ENCODE measurements around the gene BICDL2.
"Not testable (repeated sequence)": the region's sequence is repeated elsewhere in the genome, so short reads cannot be mapped to it uniquely, and the experiment has no call there.

Gene BICDL2, protein sequence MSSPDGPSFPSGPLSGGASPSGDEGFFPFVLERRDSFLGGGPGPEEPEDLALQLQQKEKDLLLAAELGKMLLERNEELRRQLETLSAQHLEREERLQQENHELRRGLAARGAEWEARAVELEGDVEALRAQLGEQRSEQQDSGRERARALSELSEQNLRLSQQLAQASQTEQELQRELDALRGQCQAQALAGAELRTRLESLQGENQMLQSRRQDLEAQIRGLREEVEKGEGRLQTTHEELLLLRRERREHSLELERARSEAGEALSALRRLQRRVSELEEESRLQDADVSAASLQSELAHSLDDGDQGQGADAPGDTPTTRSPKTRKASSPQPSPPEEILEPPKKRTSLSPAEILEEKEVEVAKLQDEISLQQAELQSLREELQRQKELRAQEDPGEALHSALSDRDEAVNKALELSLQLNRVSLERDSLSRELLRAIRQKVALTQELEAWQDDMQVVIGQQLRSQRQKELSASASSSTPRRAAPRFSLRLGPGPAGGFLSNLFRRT

DNA sequence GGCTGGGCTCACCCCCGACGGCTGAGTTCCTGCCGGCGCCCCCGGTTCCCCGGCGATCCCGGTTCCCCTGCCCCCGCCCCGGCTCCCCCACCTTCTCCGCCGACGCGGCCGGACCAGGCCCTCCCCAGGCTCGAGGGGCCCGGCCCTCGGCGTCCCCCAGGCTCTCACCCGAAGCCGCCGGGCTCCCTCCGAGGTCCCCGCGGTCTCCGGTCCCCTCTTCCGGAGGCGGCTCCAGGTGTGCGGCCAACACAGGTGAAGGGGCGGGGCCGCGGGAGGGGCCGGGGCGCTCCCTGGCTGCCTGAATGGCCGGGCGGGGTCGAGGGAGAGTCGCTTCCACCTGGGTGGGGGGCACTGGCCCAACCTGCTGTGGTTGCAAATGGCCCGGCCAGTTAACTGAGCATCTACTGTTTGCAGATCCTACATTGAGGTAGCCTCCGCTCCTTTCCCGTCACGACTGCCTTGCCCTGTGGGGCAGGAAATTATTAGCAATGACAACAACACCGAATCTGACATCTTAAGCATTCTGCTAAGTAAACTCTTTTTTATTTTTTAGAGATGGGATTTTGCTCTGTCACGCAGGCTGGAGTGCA lies at the start of gene BICDL2:
Gene BICDL2, minus strand, starts transcription at position 219 of the 590 bp plus-strand sequence. CDS start 1,448 bp downstream, outside the sequence.
- no peak for DNase-seq (ENCODE audit: low read depth)

DNA sequence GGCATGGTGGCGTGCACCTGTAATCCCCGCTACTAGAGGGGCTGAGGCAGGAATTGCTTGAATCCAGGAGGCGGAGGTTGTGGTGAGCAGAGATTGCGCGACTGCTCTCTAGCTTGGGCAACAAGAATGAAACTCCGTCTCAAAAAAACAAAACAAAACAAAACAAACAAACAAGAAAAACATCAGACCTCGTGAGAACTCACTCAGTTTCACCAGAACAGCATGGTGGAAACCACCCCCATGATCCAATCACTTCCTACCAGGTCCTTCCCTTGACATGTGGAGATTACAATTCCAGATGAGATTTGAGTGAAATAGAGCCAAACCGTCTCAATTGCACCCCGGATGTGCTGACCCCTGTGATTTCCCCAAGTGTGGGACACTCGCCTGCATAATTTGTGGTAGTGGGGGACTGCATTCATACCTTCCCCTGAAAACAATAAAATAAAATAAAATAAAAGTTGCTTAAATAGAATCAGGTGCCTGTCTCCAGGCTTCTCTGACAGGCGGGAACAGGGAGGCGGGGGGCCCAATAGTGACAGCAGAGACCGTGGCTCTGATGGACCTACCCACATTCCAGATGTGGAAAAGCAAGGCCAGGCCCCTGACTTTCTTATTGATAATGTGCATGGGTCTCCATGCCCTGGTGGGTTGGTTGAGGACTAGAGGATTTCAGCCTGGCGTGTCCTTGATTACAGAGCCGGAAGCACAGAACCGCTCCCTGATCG lies 49.3 kb upstream of the BICDL2 start:
- DNase-seq (ENCODE audit: low read depth): no peak

DNA sequence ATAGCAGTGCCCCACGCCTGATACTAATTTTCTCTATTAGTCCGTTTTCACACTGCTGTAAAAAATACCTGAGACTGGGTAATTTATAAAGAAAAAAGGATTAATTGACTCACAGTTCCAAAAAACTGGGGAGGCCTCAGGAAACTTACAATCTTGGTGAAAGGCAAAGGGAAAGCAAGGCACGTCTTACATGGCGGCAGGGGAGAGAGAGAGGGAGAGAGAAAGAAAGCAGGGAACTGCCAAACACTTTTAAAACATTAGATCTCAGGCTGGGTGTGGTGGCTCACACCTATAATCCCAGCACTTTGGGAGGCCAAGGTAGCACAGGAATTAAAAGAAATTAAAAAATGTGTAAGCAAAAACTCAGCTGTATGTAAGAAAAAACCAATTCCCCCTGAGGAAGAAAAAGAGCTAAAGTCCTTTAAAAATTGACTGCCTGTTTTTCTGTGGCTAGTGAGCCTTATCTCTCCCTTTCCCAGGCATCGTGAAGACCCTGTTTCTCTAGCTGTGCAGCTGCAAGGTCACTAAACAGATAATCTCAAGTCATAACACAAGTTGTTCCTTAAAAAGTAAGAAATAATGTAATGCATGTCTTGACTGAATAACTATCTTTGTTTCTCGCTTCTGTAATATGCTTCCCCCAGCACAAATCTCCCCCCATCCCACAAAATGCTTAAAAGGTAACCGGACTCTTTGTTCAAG lies 48.4 kb upstream of the BICDL2 start:
- DNase-seq (ENCODE audit: low read depth): no peak

DNA sequence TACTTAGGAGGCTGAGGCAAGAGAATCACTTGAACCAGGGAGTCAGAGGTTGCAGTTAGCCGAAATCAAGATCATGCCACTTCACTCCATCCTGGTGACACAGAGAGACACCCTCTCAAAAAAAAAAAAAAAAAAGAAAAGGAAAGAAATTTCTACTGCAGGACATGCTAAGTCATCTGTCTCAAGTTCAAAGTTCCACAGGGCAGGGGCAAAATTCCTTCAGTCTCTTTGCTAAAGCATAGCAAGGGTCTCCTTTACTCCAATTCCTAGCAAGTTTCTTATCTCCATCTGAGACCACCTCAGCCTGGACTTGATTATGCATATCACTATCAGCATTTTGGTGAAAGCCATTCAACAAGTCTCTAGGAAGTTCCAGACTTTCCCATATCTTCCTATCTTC lies 47.7 kb upstream of the BICDL2 start:
- DNase-seq (ENCODE audit: low read depth): no peak

DNA sequence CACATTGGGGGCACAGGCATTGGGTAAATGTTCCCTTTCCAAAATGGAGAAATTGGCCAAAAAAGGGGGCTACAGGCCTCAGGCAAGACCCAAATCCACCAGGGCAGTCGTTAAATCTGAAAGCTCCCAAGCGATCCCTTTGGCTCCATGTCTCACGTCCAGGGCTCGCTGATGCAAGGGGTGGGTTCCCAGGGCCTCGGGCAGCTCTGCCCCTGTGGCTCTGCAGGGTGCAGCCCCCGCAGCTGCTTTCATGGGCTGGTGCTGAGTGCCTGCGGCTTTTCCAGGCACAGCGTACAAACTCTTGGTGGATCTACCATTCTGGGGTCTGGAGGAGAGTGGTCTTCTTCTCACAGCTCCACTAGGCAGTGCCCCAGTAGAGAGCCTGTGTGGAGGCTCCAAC lies 46.7 kb upstream of the BICDL2 start:
- not testable (repeated sequence) for DNase-seq (ENCODE audit: low read depth)

DNA sequence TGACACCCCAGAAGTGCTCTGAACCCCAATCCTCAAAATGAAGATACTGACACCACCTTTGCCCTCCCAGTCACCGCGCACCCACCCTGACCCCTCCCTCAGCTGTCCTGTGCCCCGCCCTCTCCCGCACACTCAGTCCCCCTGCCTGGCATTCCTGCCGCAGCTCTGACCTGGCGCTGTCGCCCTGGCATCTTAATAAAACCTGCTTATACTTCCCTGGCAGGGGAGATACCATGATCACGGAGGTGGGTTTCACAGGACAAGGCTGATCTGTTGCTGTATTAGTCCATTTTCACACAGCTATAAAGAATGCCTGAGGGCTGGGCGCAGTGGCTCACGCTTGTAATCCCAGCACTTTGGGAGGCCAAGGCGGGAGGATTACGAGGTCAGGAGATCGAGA lies 45.2 kb upstream of the BICDL2 start:
- not testable (repeated sequence) for DNase-seq (ENCODE audit: low read depth)

DNA sequence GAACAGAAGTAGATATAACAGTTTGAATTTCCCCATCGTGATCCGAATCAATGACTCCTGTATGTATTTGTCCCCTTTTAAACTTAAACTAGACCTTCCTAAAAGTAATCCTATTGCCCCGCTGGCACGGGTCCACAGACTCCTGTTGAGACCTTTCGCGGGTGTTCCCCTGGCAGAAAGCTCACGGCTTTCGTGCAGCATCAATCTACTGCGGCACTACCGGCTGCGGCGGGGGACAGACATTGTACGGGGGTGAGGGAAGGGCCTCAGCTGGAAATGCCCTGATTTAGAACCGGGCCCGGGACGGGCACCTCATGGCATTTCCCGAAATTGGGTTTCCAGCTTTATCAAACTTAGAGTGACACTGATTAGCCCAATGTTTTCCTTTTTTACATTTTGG lies 43.3 kb upstream of the BICDL2 start:
- no peak for DNase-seq (ENCODE audit: low read depth)

DNA sequence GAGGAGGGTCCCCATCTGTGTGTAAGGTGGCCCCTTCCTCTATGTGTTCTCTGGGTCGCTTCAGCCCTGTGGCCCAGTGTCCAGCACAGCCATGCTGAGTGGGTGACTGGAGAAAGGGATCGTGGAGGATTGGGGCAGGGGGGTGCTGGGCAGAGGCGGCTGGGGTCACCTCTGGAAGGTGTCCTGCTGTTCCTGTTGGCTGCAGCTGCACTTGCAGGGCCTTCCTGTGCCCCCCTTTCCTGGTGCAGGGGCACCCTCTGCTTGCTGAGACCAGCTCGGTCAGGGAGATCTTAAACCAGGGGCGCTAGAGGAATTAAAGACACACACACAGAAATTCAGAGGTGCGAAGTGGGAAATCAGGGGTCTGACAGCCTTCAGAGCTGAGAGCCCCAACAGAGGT lies 39.8 kb upstream of the BICDL2 start:
- DNase-seq (ENCODE audit: low read depth): no peak

DNA sequence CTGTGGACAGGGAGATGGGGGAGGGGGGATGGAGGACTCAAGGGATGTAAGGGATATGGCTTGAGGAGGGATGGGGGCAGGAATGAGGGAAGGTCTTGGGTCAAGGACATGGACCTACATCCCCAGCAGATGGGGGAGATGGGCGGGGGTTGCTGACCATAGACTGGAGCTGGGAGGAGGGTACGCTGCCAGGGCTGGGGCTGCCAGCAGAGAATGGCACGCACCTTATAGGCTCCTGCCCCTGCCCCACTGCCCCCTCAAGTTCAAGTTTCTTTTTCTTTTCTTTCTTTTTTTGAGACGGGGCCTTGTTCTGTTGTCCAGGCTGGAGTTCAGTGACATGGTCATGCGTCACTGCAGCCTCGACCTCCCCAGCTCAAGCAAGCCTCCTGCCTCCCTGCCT lies 39.2 kb upstream of the BICDL2 start:
- not testable (repeated sequence) for DNase-seq (ENCODE audit: low read depth)

DNA sequence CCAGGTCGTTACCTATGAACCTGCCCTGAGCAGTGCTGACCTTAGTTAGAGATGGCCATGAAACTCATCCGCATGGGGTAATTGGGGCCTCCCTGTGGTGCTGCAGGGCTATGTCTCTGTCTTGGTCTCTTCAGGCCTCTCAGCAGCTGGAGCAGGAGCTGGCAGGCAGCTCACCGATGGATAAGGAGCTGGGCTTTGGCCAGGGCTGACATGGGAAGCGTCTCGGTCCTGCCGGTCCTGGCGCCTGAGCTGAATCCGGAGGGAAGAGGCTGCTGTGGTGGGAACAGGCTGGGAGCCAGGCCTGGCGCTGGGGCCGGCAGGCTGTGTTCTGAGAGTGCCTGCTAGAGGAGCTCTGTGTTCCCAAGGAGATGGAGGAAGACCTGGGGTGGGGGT lies 38.8 kb upstream of the BICDL2 start:
- no peak for DNase-seq (ENCODE audit: low read depth)

DNA sequence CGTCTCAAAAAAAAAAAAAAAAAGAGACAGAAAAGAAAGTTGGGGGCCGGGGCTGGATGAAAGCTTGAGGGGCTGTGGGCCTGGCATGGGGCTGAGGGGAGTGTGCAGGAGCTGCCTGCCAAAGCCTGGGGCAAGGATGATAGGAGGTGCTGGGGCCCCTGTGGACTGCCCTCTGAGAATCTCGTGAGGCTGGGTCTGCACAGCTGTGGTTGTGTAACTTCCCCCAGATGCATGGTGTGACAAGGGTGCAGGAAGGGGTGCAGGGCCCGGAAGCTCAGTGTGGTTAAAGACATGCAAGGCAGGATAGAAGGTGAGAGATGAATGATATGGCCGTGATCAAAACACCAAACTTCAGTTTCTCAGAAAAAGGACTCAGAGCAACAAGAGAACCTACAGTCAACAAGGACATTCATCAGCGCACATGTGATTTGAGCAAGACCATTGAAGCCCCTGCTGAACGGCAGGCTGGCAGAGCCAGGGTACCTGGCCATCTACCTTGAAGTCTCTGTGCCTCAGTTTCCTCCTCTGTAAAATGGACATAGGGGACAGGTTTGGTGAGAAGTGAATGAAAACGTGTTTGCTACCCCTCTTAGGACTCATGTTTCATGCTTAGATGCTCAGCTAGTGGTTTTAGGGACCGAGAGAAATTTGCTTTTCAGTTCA lies 38.2 kb upstream of the BICDL2 start:
- peak; percentile 68 for DNase-seq (ENCODE audit: low read depth)

DNA sequence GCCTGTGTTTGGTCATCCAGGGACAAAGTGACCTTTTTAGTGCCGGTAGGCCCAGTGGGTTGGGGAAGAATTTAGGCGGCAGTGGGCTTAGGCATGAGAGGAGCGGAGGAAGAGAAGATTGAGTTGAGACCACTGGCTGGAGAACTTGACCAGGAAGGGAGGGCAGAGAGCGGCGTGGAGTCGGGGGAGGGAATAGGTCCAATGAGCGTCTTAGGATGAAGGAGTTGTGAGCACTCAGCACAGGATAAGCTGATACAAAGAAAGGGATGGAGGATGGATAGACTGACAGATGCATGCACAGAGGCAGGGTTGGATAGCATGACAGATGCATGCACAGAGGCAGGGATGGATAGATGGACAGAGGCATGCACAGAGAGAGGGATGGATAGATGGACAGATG lies 36.7 kb upstream of the BICDL2 start:
- no peak for DNase-seq (ENCODE audit: low read depth)

DNA sequence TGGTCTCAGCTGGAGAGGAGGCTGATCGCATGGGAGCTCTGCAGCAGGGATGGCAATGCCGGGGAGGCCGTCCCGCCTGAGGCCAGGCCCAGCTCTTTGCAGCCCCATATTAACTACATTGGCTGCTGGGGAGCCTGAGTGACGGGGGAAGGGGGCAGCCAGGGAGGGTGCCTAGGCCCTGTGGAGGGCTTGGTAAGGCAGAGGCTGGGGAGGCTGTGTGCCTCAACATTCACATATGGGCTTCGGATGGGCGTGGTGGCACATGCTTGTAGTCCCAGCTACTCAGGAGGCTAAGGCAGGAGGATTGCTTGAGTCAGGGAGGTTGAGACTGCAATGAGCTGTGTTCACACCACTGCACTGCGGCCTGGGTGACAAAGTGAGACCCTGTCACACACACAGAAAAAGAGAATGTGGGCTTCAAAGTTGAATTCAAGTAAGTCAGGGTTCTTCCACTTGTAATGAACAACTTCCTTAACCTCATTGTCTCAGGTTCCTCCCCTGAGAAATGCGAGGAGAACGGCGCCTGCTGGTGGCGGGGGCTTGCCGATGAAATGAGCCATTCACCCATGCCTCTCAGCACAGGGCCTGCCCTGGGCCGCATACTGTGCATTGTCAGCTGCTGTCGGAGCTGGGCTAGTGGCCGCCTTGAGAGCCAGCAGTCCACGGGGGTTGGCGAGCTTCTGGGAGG lies 36.0 kb upstream of the BICDL2 start:
- not testable (repeated sequence) for DNase-seq (ENCODE audit: low read depth)

DNA sequence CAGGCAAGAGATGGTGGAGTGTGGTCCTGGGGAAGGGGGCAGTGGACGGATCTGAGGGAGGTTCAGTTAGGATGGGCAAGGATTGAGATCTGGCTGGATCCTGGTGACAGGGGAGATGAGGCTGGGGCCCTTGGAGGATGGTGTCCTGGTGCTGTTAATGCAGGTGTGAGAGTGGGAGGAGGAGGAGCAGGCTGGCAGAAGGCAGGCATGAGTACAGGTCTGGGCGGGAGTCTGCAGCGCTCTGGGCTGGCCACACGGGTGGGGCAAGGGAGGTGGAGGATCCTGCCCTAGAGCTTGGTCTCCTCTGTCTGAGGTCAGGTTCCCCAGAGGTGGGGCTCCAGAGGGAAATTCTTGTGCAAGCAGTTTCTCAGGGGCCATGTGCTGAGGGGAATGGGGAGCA lies 35.4 kb upstream of the BICDL2 start:
- not testable (repeated sequence) for DNase-seq (ENCODE audit: low read depth)

DNA sequence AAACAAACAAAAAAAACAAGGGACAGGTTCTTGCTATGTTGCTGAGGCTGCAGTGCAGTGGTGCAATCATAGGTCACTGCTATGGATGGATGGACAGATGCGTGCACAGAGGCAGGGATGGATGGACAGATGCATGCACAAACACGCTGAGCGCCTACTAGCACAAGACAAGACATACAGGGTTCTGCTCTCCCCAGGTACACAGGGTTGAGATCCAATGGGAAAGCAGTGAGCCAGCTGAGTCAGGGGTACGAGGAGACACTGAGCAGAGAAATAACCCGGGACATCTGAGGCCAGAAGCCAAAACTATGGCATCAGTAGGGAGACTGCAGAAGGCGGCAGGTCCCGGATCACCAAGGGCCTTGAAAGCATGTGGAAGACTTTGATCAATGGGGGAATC lies 34.9 kb upstream of the BICDL2 start:
- DNase-seq (ENCODE audit: low read depth): no peak

DNA sequence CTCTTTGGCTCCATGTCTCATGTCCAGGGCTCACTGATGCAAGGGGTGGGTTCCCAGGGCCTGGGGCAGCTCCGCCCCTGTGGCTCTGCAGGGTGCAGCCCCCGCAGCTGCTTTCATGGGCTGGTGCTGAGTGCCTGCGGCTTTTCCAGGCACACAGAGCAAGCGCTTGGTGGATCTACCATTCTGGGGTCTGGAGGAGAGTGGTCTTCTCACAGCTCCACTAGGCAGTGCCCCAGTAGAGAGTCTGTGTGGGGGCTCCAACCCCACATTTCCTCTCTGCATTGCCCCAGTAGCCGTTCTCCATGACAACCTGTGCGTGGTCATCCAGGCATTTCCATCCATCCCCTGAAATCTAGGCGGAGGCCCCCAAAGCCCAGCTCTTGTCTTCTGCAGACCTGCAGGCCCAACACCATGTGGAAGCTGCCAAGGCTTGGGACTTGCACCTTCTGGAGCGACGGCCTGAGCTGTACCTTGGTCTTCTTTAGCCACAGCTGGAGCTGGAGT lies 33.9 kb upstream of the BICDL2 start:
- DNase-seq (ENCODE audit: low read depth): no peak

DNA sequence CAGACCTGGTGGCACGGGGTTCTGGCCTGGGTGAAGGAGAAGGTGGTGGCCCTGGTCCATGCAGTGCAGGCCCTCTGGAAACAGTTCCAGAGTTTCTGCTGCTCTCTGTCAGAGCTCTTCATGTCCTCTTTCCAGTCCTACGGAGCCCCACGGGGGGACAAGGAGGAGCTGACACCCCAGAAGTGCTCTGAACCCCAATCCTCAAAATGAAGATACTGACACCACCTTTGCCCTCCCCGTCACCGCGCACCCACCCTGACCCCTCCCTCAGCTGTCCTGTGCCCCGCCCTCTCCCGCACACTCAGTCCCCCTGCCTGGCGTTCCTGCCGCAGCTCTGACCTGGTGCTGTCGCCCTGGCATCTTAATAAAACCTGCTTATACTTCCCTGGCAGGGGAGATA lies 32.4 kb upstream of the BICDL2 start:
- DNase-seq (ENCODE audit: low read depth): not testable (repeated sequence)

DNA sequence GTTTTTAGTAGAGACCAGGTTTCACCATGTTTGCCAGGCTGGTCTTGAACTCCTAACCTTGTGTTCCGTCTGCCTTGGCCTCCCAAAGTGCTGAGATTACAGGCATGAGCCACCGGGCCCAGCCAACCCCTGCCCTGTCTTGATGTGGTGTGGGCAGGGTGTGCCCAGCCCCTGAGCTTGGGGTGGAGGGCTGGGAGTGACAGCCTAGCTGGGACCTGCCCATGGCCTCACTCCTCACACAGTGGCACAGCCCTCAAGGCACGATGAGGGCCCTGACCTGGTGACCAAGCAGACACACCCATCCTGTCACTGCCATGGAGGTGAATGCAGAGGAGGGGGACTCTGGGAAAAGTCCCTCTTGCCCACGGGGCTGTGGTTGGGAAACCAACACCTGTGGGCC lies 31.7 kb upstream of the BICDL2 start:
- DNase-seq (ENCODE audit: low read depth): no peak

DNA sequence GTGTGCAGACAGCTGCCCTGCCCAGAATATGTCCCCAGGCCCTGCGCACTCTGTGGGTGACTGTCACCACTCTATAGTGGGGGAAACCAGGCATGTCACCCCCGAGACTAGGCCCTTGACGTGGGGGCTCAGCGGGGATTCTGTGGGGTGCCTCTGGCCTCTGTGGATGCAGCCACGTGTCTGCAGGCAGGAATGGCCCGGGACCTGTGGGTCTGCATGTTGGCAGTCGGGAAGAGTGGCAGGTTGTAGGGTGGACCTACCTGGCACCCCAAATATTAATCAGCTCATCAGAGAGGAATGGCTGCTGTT lies 29.6 kb upstream of the BICDL2 start:
- DNase-seq (ENCODE audit: low read depth): no peak

DNA sequence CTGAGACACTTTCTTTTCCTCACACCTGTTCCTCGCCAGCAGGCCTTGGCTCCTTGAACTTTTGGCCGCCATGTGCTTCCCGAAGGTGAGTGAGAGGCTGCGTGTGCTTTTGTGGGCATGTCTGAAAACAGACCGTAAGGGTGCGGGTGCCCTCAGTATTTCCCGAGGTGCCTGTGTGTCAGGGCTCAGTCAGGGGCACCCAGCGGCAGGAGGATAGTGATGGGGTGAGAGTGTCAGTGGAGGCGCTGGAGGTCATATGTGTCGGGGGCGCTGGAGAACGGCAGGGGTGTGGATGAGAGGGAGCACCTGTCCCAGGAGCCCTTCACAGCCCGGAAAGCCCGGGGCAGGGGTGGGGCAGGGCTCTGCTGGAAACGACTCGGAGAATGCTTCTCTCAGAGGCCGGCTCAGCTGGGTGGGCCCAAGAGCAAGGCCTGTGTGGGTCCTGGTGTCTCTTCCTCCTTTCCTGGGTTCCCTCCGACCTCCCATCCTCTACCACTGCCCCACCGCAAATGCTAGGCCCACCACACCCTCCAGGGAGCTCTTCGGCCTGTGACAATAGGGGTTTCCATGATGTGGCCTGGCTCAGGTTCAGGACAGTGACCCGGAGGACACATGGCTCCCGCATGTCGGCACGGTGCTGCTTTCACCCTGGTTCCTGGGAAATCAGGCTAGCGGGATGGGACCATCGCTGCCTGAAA lies 29.1 kb upstream of the BICDL2 start:
- DNase-seq (ENCODE audit: low read depth): no peak

Data from stimulated activated CD8-positive, alpha-beta memory T cell treated with anti-CD3 and anti-CD28 coated beads, Interleukin-4, amount 100 ng/mL, for 24 hours (primary cell).